Measurements from ENCODE around the gene CHCHD1.
A peak's percentile ranks its signal among the peaks of the same experiment; 100 is the strongest.
"Not testable (repeated sequence)": the region's sequence is repeated elsewhere in the genome, so short reads cannot be mapped to it uniquely, and the experiment has no call there.

CHCHD1 gene

DNA sequence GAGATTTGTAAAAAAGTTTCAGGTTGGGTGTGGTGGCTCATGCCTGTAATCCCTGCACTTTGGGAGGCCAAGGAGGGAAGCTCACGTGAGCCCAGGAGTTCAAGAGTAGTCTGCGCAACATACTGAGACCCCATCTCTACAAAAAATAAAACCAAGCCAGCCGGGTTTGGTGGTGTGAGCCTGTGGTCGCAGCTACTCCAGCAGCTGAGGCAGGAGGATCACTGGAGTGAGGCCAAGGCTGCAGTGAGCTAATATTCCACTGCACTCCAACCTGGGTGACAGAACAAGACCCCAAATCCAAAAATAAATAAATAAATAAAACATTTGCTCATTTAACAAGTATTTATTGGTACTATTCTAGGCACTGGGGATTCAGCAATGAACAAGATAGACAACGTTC is 1.5 kb upstream of the CHCHD1 start:
- Mint-ChIP-seq H3K27me3 (no peaks in the 10 kb centered on the region), H3K9me3 (no peaks in the 10 kb centered on the region), H3K4me3 (peak overlapping the region; percentile 95), H3K36me3 (peaks cover 16% of the 10 kb centered on the region), H3K4me1 (peaks cover 44% of the 10 kb centered on the region), H3K27ac (peak overlapping the region; percentile 92)
- ATAC-seq: no peak

DNA sequence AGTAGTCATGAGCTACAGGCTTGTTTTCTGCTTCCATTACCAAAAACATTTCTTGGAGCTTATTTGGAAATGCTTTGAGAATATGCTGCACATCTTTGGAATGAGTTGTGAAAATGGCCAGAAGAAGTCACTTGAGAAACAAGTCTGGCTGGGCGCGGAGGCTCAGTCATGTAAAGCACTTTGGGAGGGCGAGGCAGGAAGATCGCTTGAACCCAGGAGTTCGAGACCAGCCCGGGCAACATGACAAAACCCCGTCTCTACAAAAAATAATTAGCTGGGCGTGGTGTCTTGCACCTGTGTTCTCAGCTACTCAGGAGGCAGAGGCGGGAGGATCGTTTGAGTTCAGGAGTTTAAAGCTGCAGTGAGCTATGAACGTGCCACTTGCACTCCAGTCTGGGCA is 882 bp upstream of the CHCHD1 start:
- Mint-ChIP-seq H3K36me3 (peaks cover 13% of the 10 kb centered on the region), H3K27me3 (no peaks in the 10 kb centered on the region), H3K4me3 (peak overlapping the region; percentile 95), H3K27ac (peak overlapping the region; percentile 92), H3K4me1 (peaks cover 43% of the 10 kb centered on the region), H3K9me3 (no peaks in the 10 kb centered on the region)
- ATAC-seq: no peak

DNA sequence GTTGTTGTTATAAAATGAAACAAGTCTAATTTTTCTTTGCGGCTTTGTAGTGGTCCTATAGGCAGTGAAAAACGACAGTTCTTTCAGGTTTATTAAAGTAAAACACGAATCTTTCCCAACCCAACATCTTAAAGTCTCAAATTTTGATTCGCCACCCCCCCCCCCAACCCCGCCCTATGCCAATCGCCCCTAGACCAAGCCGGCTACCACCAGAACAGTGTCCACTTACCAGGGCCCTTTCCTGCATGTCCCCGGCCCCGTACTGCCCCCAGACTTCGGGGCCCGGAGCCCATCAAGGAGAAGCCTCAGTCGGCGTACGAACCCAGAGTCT is 335 bp upstream of the CHCHD1 start:
- H3K4me3 Mint-ChIP-seq: peak overlapping the region; percentile 95
- peaks cover 48% of the 10 kb centered on the region for H3K4me1 Mint-ChIP-seq
- H3K27ac Mint-ChIP-seq: peak overlapping the region; percentile 92
- H3K36me3 Mint-ChIP-seq: peaks cover 13% of the 10 kb centered on the region
- peak; percentile 2 for ATAC-seq
- no peaks in the 10 kb centered on the region for H3K27me3 Mint-ChIP-seq
- H3K9me3 Mint-ChIP-seq: no peaks in the 10 kb centered on the region

DNA sequence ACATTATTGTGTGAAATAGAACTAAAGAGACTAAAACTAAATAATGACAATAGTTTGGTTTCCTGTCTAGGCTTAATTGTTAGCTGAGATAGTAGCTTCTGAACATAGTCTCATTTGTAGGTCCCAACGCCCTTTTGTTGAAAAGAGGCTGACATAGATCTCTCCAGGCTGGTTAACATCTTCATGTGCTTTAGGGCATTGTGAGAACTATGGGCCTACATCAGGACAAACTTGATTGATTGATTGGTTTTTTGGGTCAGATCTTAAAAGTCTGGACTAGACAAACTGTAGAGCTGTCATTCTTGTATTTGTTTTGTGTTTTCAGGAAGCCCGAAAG is 869 bp downstream of the CHCHD1 start:
- Mint-ChIP-seq H3K36me3 (peaks cover 13% of the 10 kb centered on the region), H3K27ac (peak overlapping the region; percentile 92), H3K4me3 (peak overlapping the region; percentile 95), H3K9me3 (no peaks in the 10 kb centered on the region), H3K4me1 (peaks cover 56% of the 10 kb centered on the region), H3K27me3 (no peaks in the 10 kb centered on the region)
- no peak for ATAC-seq

DNA sequence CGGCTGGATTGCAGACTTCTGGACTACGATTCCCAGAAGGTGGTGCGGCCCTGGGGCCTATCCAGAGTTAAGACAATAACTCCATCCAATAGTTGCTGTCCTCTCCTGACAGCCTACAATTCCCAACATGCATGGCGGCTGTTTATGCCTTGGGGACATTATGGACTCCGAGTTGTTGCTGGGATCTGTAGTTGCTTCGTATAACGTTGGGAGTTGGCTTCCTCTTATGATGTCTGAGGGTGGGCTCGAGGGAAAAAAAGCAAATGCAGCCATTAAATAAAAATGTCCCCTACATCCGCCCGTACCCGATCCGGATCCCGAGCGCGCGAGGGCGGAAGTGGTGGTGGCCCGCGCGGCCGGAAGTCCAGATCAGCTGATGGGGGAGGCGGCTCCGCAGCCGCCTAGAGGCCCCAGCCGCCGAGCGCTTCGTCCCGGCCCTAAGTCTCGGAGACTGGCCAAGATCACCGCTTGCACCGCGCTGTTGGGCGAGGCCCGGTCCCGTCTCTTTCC is 3.4 kb downstream of the CHCHD1 start, which contains the start of gene ZSWIM8:
TSS of gene ZSWIM8 (plus strand) at position 396 of the 510 bp plus-strand sequence. CDS start 273 bp downstream, outside the sequence.
- peak; percentile 93 for ATAC-seq
- peaks cover 65% of the 10 kb centered on the region for H3K4me1 Mint-ChIP-seq

DNA sequence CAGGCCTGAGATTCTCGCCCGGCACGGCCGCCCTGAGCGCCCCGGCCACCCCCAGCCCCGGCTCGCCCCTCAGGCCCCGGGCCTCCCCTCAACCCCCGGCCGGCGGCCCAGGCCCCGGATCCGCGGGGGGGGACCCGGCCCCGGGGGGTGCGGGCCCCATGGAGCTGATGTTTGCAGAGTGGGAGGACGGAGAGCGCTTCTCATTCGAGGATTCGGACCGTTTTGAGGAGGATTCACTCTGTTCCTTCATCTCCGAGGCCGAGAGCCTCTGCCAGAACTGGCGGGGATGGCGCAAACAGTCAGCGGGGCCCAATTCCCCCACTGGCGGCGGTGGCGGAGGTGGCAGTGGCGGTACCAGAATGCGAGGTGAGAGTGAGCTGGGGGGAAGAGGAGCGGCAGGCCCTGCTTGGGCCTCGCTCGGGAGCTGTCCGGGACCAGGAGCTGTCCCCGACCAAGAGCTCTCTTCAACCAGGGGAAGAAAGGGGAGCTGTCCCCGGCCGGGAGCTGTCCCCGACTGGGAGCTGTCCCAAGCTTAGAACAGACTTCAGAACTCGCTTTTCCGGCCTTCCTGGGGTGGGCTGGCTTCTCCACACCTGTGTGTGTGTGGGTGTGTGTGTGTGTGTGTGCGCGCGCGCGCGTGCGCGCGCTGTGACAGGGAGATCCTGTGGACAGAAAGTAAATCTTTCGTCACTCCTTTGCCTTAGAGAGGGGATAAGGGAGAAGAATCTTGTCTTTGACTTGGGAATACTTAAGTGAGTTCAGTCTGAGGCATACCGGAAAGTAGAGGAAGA is 4.1 kb downstream of the CHCHD1 start:
- H3K4me1 Mint-ChIP-seq: peaks cover 58% of the 10 kb centered on the region
- peak; percentile 56 for ATAC-seq
- H3K27me3 Mint-ChIP-seq: no peaks in the 10 kb centered on the region
- peak overlapping the region; percentile 94 for H3K4me3 Mint-ChIP-seq
- peak overlapping the region; percentile 96 for H3K27ac Mint-ChIP-seq
- H3K9me3 Mint-ChIP-seq: no peaks in the 10 kb centered on the region
- peaks cover 23% of the 10 kb centered on the region for H3K36me3 Mint-ChIP-seq

More for the DNA sequence above, 3.4 kb downstream of the CHCHD1 start, which contains the start of gene ZSWIM8:
- H3K27ac Mint-ChIP-seq: peak within 1 kb of the TSS; percentile 96
- no peaks in the 10 kb centered on the region for H3K9me3 Mint-ChIP-seq
- peak within 1 kb of the TSS; percentile 94 for H3K4me3 Mint-ChIP-seq
- H3K27me3 Mint-ChIP-seq: no peaks in the 10 kb centered on the region
- H3K36me3 Mint-ChIP-seq: peaks cover 18% of the 10 kb centered on the region

DNA sequence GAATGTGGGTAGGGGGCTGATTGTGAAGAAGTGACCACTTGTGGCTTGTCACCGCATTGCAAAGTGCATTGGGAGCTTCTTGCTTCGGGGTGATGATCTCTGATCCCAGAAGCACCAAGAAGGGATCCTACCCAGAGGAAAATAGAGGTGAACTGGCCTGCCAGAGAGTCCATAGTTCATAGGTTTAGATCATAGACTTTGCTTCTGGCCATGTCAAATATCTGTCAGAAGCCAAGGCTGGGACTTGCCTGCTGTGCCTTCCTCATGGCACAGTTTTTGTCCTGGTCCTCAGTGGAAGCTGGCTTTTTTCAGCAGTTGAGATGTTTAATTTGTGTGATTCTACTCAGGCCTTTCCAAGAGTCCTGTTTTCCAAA is 4.7 kb downstream of the CHCHD1 start:
- Mint-ChIP-seq H3K9me3 (no peaks in the 10 kb centered on the region), H3K4me3 (peak overlapping the region; percentile 94), H3K27me3 (no peaks in the 10 kb centered on the region), H3K27ac (peak overlapping the region; percentile 96), H3K4me1 (peaks cover 55% of the 10 kb centered on the region), H3K36me3 (peaks cover 29% of the 10 kb centered on the region)
- ATAC-seq: no peak

DNA sequence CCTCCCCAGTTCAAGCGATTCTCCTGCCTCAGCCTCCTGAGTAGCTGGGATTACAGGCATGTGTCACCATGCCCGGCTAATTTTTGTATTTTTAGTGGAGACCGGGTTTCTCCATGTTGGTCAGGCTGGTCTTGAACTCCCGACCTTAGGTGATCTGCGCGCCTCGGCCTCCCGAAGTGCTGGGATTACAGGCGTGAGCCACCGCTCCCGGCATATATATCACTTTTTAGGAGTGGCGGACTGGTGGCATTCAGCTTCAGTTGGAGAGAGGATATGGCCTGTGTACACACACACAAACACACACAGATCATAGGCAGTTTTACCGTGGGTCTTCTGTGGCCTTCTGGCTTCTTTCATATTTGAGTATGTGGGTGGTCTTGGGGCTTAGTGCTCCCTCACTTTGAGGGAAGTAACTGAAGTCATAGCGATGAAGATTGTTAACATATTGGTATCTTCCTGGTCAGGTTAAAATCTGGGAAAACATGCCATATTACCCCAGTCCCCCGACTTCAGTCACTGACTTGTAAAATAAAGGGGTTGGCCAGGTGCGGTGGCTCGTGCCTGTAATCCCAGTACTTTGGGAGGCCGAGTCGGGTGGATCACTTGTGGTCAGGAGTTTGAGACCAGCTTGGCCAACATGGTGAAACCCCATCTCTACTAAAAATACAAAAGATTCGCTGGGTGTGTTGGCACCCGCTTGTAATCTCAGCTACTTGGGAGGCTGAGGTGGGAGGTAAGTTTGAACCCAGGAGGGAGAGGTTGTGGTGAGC is 5.4 kb downstream of the CHCHD1 start:
- not testable (repeated sequence) for H3K9me3 Mint-ChIP-seq, H3K27ac Mint-ChIP-seq, ATAC-seq, H3K27me3 Mint-ChIP-seq
- peaks cover 28% of the 10 kb centered on the region for H3K36me3 Mint-ChIP-seq
- peaks cover 49% of the 10 kb centered on the region for H3K4me1 Mint-ChIP-seq
- H3K4me3 Mint-ChIP-seq: peak overlapping the region; percentile 9

DNA sequence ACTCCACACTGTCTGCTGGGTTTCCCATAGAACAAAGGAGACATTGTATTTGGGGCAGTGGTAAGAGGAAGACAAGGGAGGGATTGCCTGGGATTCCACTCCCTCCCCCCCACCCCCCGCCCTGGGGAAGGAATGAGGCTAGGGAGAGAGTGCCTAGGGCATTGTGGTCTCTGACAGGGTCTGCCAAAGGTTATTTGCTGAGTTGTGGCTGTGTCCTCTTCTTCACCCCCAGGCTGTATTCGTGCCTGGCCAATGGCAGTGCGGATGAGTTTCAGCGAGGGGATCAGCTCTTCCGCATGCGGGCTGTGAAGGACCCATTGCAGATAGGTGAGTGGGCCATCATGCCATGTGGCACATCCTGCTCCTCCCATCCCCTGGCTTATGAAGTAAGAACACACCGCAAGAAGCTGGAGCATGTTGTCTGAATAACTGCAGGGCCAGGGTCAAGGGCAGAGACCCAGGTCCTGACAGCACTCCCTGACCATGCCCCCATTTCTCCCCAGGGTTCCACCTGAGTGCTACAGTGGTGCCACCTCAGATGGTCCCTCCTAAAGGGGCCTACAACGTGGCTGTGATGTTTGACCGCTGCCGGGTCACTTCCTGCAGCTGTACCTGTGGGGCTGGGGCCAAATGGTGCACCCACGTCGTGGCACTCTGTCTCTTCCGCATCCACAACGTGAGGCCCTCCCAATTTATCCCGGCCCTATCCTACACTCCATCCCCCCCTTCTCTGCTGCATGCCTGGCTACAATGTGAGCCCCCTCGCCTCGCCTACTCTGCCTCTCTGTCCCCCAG is 7.2 kb downstream of the CHCHD1 start:
- H3K27ac Mint-ChIP-seq: no peak overlapping the region
- H3K9me3 Mint-ChIP-seq: no peaks in the 10 kb centered on the region
- peaks cover 47% of the 10 kb centered on the region for H3K36me3 Mint-ChIP-seq
- peaks cover 36% of the 10 kb centered on the region for H3K4me1 Mint-ChIP-seq
- H3K27me3 Mint-ChIP-seq: no peaks in the 10 kb centered on the region
- no peak overlapping the region for H3K4me3 Mint-ChIP-seq
- ATAC-seq: no peak

DNA sequence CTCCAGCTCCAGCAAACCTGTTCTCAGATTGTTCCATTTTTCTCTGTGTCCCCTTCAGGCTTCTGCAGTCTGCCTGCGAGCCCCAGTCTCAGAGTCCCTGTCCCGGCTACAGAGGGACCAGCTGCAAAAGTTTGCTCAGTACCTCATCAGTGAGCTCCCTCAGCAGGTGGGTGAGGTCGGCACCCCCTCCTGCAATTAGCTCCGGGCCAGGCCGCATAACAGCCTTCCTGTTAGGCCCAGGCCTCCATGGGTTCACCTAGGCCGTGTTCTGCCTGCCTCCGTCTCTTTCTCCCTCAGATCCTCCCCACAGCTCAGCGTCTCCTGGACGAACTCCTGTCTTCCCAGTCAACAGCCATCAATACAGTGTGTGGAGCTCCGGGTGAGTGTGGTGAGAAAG is 7.8 kb downstream of the CHCHD1 start:
- H3K9me3 Mint-ChIP-seq: no peaks in the 10 kb centered on the region
- no peak overlapping the region for H3K27ac Mint-ChIP-seq
- H3K36me3 Mint-ChIP-seq: peaks cover 53% of the 10 kb centered on the region
- H3K4me3 Mint-ChIP-seq: no peak overlapping the region
- no peaks in the 10 kb centered on the region for H3K27me3 Mint-ChIP-seq
- peaks cover 36% of the 10 kb centered on the region for H3K4me1 Mint-ChIP-seq
- no peak for ATAC-seq

DNA sequence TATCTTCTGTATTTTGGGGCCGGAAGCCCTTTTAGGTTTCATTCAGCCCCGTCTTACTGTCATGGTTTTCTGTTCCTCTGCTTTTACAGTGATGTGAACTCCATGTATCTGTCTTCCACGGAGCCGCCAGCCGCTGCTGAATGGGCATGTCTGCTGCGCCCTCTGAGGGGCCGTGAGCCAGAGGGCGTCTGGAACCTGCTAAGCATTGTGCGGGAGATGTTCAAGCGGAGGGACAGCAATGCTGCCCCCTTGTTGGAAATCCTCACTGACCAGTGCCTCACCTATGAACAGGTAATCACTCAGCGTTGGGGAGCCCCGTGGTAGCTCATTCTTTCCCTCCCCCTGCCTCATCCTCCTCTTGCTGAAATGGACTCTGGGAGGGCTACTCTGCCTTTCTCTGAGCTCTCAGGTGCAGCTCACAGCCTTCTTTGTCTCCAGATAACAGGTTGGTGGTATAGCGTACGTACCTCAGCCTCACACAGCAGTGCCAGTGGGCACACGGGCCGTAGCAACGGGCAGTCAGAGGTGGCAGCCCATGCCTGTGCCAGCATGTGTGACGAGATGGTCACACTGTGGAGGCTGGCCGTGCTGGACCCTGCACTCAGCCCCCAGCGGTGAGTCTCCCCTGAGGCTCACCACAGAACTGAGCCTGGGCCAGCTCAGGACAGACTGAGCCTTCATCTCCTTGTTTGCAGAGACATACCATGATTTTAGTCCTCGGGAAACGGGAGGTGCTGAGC is 9.2 kb downstream of the CHCHD1 start:
- no peak for ATAC-seq
- no peak overlapping the region for H3K4me3 Mint-ChIP-seq
- no peaks in the 10 kb centered on the region for H3K27me3 Mint-ChIP-seq

DNA sequence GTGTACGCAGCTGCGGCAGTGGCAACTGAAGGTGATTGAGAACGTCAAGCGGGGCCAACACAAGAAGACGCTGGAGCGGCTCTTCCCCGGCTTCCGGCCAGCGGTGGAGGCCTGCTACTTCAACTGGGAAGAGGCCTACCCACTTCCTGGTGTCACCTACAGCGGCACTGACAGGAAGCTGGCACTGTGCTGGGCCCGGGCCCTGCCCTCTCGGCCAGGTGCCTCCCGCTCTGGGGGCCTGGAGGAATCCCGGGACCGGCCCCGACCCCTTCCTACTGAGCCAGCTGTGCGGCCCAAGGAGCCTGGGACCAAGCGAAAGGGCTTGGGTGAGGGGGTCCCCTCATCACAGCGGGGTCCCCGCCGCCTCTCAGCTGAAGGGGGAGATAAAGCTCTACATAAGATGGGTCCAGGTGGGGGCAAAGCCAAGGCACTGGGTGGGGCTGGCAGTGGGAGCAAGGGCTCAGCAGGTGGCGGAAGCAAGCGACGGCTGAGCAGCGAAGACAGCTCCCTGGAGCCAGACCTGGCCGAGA is 10.1 kb downstream of the CHCHD1 start:
- no peak for ATAC-seq
- peaks cover 74% of the 10 kb centered on the region for H3K36me3 Mint-ChIP-seq
- no peaks in the 10 kb centered on the region for H3K27me3 Mint-ChIP-seq
- H3K27ac Mint-ChIP-seq: no peak overlapping the region
- no peaks in the 10 kb centered on the region for H3K9me3 Mint-ChIP-seq
- no peak overlapping the region for H3K4me3 Mint-ChIP-seq
- H3K4me1 Mint-ChIP-seq: peaks cover 22% of the 10 kb centered on the region

More for the DNA sequence above, 9.2 kb downstream of the CHCHD1 start:
- Mint-ChIP-seq H3K4me1 (peaks cover 28% of the 10 kb centered on the region), H3K9me3 (no peaks in the 10 kb centered on the region), H3K36me3 (peaks cover 67% of the 10 kb centered on the region), H3K27ac (no peak overlapping the region)

DNA sequence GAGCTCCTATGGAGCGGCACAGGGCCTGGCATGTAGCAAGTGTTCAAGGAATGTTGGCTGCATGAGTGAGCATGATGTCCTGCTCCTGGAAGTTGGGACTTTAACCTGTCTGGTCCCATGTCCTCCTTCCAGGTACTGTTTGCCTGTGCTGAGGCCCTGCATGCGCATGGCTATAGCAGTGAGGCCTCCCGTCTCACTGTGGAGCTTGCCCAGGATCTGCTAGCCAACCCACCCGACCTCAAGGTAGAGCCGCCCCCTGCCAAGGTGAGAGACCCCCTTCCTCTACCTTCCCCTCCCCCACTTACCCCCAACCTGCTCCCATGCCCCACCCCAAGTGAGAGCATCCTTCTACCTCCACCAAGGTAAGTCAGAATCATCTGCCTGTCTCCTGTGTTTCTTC is 11.6 kb downstream of the CHCHD1 start:
- Mint-ChIP-seq H3K36me3 (peaks cover 87% of the 10 kb centered on the region), H3K27ac (no peak overlapping the region), H3K9me3 (no peaks in the 10 kb centered on the region), H3K4me1 (peaks cover 10% of the 10 kb centered on the region), H3K4me3 (no peak overlapping the region), H3K27me3 (no peaks in the 10 kb centered on the region)
- no peak for ATAC-seq

DNA sequence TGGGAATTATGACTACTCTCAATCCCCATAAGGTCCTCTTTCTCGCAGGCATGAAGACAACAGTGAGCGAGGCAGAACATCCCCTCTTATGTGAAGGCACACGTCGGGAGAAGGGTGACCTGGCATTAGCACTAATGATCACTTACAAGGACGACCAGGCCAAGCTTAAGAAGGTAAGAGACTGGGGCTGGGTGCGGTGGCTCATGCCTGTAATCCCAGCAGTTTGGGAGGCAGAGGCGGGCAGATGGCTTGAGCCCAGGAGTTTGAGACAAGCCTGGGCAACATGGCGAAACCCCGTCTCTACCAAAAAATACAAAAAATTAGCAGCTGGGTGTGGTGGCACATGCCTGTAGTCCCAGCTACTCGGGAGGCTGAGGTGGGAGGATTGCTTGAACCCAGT is 13.6 kb downstream of the CHCHD1 start:
- peaks cover 74% of the 10 kb centered on the region for H3K36me3 Mint-ChIP-seq
- H3K9me3 Mint-ChIP-seq, ATAC-seq, H3K27me3 Mint-ChIP-seq, H3K4me3 Mint-ChIP-seq, H3K27ac Mint-ChIP-seq, H3K4me1 Mint-ChIP-seq: not testable (repeated sequence)

All from stimulated activated memory B cell treated with anti-CD40 and anti-IgM and Interleukin-4, amounts not matched to agents 10 μg/mL and 1 μg/mL and 100 μg/mL, for 72 hours (primary cell).